Cardiac fibroblast (primary cell): ENCODE results near the gene N4BP2.

Experiments
- DNase-seq, 2 donors: peaks; one replicate each; pipeline versions ENCODE4 v3.0.0 to v3.0.0-alpha.2; 2010; ENCODE audit warnings: low read depth in 2 of 2
- H3K4me3 ChIP-seq, 2 donors: replicated peaks in 1 of 2; 1 replicate in 1 of 2; 2 replicates in 1 of 2; pipeline ENCODE4 v1.5.1; 2011; ENCODE audit warnings: low read depth in 2 of 2, low read length in 2 of 2, mild to moderate bottlenecking in 2 of 2, moderate library complexity in 1 of 2
- TF ChIP-seq, protein P1 (sequence below): IDR thresholded peaks from one replicate; pipeline ENCODE4 v1.5.1; 2011; ENCODE audit warnings: low read depth, mild to moderate bottlenecking, low read length, inconsistent platforms

N4BP2 gene

DNA sequence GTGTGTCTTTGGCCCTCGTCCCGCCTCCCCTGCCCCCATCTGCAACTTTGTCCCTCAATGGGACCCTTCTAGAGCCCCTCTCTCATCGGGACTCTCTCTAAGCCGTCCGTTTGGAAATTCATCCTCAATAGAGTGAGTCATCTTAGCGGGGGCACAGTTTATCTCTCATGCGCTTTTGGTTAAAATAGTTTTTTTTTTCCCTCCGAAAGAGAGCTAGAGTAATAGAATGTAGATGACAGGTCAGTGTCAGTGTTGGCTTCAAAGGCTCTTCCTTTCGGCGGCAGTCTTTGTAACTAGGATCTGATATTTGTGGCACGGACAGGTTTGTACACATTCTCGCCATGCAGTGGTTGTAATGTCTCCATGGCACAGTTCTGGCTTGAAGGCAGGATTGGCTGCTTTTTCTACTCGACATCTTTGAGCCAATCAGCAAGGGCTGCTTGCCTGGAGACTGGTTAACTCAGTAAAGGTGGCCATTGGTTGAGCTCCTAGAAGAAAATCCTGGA, 989 bp downstream of the N4BP2 start:
- peak overlapping the region; percentile 70 to 82 for H3K4me3 ChIP-seq
- TF ChIP-seq, protein P1, sequence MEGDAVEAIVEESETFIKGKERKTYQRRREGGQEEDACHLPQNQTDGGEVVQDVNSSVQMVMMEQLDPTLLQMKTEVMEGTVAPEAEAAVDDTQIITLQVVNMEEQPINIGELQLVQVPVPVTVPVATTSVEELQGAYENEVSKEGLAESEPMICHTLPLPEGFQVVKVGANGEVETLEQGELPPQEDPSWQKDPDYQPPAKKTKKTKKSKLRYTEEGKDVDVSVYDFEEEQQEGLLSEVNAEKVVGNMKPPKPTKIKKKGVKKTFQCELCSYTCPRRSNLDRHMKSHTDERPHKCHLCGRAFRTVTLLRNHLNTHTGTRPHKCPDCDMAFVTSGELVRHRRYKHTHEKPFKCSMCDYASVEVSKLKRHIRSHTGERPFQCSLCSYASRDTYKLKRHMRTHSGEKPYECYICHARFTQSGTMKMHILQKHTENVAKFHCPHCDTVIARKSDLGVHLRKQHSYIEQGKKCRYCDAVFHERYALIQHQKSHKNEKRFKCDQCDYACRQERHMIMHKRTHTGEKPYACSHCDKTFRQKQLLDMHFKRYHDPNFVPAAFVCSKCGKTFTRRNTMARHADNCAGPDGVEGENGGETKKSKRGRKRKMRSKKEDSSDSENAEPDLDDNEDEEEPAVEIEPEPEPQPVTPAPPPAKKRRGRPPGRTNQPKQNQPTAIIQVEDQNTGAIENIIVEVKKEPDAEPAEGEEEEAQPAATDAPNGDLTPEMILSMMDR = no peak
- peak; percentile 96 to 97 for DNase-seq

DNA sequence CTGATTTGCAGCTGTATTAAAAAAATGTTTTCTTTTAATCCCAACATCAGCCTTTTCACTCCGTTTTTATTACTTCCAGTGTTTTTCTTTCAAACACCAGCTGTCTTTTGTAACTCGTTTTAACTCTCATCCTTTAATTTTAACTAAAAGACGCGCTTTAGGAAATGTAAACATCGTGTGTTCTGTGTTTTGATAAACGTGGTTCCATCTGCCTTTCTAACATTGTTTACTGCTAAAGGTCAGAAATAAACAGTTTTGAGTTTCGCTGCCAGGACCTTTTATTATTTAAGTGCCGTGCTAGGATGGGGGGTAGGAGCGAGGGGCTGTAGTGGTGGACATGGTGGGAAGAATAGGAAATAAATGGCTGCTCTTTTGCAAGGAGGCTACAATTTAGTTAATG, 1.5 kb downstream of the N4BP2 start:
- DNase-seq = peak in 1 of 2 donors; percentile 13
- TF ChIP-seq, protein P1 = no peak
- H3K4me3 ChIP-seq = peak overlapping the region; percentile 70 to 82

DNA sequence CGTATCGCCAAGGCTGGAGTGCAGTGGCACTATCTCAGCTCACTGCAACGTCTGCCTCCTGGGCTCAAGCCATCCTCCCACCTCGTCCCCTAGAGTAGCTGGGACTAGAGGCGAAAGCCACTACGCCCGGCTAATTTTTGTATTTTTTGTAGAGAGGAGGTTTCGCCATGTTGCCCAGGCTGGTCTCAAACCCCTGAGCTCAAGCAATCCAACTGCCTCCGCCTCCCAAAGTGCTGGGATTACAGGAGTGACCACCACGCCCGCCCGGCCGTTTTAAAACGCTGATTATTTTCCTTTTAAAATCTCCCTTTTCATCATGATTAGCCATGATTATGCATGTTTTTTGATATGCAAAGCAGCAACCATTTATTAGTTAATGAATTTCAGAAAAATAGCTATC, 2.2 kb downstream of the N4BP2 start:
- TF ChIP-seq, protein P1 = no peak
- no peak for DNase-seq
- no peak overlapping the region for H3K4me3 ChIP-seq

DNA sequence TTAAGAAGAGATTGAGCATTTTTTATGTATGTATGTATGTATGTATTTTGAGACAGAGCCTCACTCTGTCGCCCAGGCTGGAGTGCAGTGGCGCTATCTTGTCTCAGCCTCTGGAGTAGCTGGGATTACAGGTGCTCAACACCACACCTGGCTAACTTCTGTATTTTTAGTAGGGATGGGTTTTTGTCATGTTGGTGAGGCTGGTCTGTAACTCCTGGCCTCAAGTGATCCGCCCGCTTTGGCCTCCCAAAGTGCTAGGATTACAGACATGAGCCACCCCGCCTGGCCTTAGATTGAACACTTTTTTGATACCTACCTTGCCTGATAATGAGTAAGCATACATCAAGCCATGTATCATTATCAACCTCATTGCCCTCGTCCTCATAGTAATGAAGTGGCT, 2.7 kb downstream of the N4BP2 start:
- TF ChIP-seq, protein P1 = no peak
- H3K4me3 ChIP-seq = no peak overlapping the region
- DNase-seq = no peak

DNA sequence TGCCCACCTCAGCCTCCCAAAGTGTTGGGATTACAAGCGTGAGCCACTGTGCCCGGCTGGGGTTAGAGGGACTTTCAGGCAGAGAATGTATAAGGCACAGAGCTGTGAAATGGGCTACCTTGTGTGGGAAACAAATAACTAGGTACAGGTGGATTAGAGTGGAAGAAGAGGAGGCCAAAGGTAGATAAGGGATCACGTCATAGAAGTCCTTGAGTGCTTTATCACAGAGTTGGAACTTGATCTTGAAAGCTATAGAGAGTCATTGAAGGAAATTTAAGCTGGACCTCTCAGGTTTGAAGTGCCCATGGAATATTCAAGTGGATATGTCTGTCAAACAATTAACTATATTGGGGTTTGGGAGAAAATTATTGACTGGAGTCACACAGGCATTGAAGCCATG, 8.4 kb downstream of the N4BP2 start:
- DNase-seq = no peak
- no peak overlapping the region for H3K4me3 ChIP-seq
- TF ChIP-seq, protein P1 = no peak

DNA sequence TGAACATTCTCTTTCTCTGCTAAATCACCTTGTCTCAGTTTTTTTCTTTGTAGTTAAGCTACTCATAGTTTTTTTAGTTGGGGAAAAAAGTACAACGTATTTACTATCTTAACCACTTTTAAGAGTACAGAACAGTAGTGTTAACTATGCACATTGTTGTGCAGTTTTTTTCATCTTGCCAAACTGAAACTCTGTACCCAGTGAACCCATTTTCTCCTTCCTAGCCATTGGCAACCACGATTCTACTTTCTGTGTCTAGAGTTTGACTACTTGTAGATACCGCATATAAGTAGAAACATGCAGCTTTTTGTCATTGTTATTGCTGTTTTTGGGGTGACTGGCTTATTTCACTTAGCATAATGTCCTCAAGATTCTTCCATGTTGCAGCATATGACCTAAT, 10.0 kb downstream of the N4BP2 start:
- no peak overlapping the region for H3K4me3 ChIP-seq
- TF ChIP-seq, protein P1 = no peak
- no peak for DNase-seq

DNA sequence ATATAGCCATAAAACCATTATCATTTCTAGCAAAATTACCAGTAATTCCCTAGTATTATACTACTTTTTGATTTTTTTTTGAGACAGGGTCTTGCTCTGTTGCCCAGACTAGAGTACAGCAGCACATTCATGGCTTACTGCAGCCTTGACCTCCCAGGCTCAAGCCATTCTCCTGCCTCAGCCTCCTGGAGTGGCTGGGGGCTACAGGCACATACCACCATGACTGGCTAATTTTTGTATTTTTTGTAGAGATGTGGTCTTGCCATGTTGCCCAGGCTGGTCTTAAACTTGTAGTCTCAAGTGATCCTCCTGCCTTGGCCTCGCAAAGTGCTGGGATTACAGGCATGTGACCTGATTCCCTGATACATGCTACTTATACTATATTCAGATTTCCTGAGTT, 13.7 kb downstream of the N4BP2 start:
- H3K4me3 ChIP-seq = no peak overlapping the region
- no peak for DNase-seq
- TF ChIP-seq, protein P1 = no peak
